Esophagus squamous epithelium (tissue), 4 donors: ENCODE data around the gene BAIAP3.

ENCODE experiments used
- CTCF ChIP-seq, 6 experiments: fragments of 450-650 bp in 4 of 6; fragments of 200-600 bp in 2 of 6; sonication (generic) in 2 of 6; IDR thresholded peaks; one replicate each; pipeline ENCODE4 v1.5.1; 2016 to 2019; ENCODE audit warnings: antibody characterized with exemption in 6 of 6, mild to moderate bottlenecking in 4 of 6, moderate library complexity in 4 of 6
- POLR2A ChIP-seq, 4 donors: fragments of 450-650 bp; IDR thresholded peaks; one replicate each; pipeline ENCODE4 v1.6.1; 2017; ENCODE audit warnings: antibody characterized with exemption in 4 of 4, mild to moderate bottlenecking in 4 of 4, moderate library complexity in 3 of 4

GRCh38 chr16:1333854-1334700, 632 bp downstream of the BAIAP3 start:
- no peak for TF ChIP-seq POLR2A (IDR thresholded peaks at IDR 0.05)
- no peak for TF ChIP-seq CTCF (IDR thresholded peaks at IDR 0.05)
